Measurements from ENCODE around the gene MGAT2.

MGAT2 gene

GRCh38 chr14:49579841-49580240 lies 40.8 kb upstream of the MGAT2 start:
- no peak for DNase-seq (ENCODE audit: low read depth in 1 of 2, low spot score in 1 of 2)
- TF ChIP-seq SPI1 (IDR thresholded peaks at IDR 0.05; ENCODE audit: borderline replicate concordance, low read depth) (no peak), CTCF (IDR thresholded peaks at IDR 0.05; ENCODE audit: insufficient read depth, low read length) (no peak), POLR2AphosphoS5 (IDR thresholded peaks at IDR 0.05; ENCODE audit: low read depth) (no peak), REST (IDR thresholded peaks at IDR 0.05; ENCODE audit: insufficient replicate concordance, low read depth) (no peak), GABPA (IDR thresholded peaks at IDR 0.05; ENCODE audit: low read depth) (no peak)
- Histone ChIP-seq H3K27me3 (ENCODE audit: insufficient read depth, poor library complexity, severe bottlenecking) (no peaks in the 10 kb centered on the region), H3K27ac (replicated peaks) (no peak overlapping the region), H3K4me3 (replicated peaks; ENCODE audit: insufficient read depth, low read length) (no peak overlapping the region)

- Histone ChIP-seq H3K27me3 (ENCODE audit: insufficient read depth, poor library complexity, severe bottlenecking) (no peaks in the 10 kb centered on the region), H3K4me3 (replicated peaks; ENCODE audit: insufficient read depth, low read length) (no peak overlapping the region), H3K27ac (replicated peaks) (no peak overlapping the region)
- peak; percentile 42; the same call in 1 of the 2 replicates for TF ChIP-seq POLR2AphosphoS5 (IDR thresholded peaks at IDR 0.05; ENCODE audit: low read depth)
- no peak for TF ChIP-seq CTCF (IDR thresholded peaks at IDR 0.05; ENCODE audit: insufficient read depth, low read length)
- TF ChIP-seq SPI1 (IDR thresholded peaks at IDR 0.05; ENCODE audit: borderline replicate concordance, low read depth): peak; percentile 37; the same call in 1 of the 2 replicates
- TF ChIP-seq REST (IDR thresholded peaks at IDR 0.05; ENCODE audit: insufficient replicate concordance, low read depth): no peak
- TF ChIP-seq GABPA (IDR thresholded peaks at IDR 0.05; ENCODE audit: low read depth): no peak
- DNase-seq (ENCODE audit: low read depth in 1 of 2, low spot score in 1 of 2): no peak
Measured at GRCh38 chr14:49581209-49582112, 39.1 kb upstream of the MGAT2 start.

- TF ChIP-seq REST (IDR thresholded peaks at IDR 0.05; ENCODE audit: insufficient replicate concordance, low read depth) (no peak), CTCF (IDR thresholded peaks at IDR 0.05; ENCODE audit: insufficient read depth, low read length) (no peak), SPI1 (IDR thresholded peaks at IDR 0.05; ENCODE audit: borderline replicate concordance, low read depth) (no peak), GABPA (IDR thresholded peaks at IDR 0.05; ENCODE audit: low read depth) (no peak), POLR2AphosphoS5 (IDR thresholded peaks at IDR 0.05; ENCODE audit: low read depth) (peak; percentile 82)
- Histone ChIP-seq H3K27ac (replicated peaks) (no peak overlapping the region; the same call in 1 of the 2 replicates), H3K4me3 (replicated peaks; ENCODE audit: insufficient read depth, low read length) (no peak overlapping the region), H3K27me3 (ENCODE audit: insufficient read depth, poor library complexity, severe bottlenecking) (no peaks in the 10 kb centered on the region)
- DNase-seq (ENCODE audit: low read depth in 1 of 2, low spot score in 1 of 2): no peak
Measured at GRCh38 chr14:49582113-49582977, 38.3 kb upstream of the MGAT2 start.
